Lower leg skin (tissue), 3 donors: ENCODE measurements around the gene DISC1.

Source experiments
- POLR2A ChIP-seq, 2 donors: fragments of 450-650 bp; IDR thresholded peaks; one replicate each; pipeline ENCODE4 v1.6.1; 2016 to 2017; ENCODE audit warnings: antibody characterized with exemption in 2 of 2, mild to moderate bottlenecking in 1 of 2, moderate library complexity in 1 of 2
- TF ChIP-seq, protein P1 (sequence below), 3 donors: fragments of 450-650 bp; IDR thresholded peaks; one replicate each; pipeline ENCODE4 v1.5.1; 2016; ENCODE audit warnings: antibody characterized with exemption in 3 of 3, mild to moderate bottlenecking in 3 of 3, moderate library complexity in 2 of 3

- TF ChIP-seq, protein P1, sequence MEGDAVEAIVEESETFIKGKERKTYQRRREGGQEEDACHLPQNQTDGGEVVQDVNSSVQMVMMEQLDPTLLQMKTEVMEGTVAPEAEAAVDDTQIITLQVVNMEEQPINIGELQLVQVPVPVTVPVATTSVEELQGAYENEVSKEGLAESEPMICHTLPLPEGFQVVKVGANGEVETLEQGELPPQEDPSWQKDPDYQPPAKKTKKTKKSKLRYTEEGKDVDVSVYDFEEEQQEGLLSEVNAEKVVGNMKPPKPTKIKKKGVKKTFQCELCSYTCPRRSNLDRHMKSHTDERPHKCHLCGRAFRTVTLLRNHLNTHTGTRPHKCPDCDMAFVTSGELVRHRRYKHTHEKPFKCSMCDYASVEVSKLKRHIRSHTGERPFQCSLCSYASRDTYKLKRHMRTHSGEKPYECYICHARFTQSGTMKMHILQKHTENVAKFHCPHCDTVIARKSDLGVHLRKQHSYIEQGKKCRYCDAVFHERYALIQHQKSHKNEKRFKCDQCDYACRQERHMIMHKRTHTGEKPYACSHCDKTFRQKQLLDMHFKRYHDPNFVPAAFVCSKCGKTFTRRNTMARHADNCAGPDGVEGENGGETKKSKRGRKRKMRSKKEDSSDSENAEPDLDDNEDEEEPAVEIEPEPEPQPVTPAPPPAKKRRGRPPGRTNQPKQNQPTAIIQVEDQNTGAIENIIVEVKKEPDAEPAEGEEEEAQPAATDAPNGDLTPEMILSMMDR (IDR thresholded peaks at IDR 0.05) = no peak
- TF ChIP-seq POLR2A (IDR thresholded peaks at IDR 0.05) = no peak
Measured at GRCh38 chr1:231836227-231836893, 209.8 kb downstream of the DISC1 start.
